DMS153 treated with DMSO at 0.1 percent for 48 hours (cell line): Measurements from ENCODE around the gene HEATR9.
"Not testable (repeated sequence)": the region's sequence is repeated elsewhere in the genome, so short reads cannot be mapped to it uniquely, and the experiment has no call there.

Experiments used
- DNase-seq: peaks from one replicate; lab custom pipeline; 2025; ENCODE audit not compliant: unreplicated experiment; lab: John Stamatoyannopoulos, UW

Gene HEATR9, protein sequence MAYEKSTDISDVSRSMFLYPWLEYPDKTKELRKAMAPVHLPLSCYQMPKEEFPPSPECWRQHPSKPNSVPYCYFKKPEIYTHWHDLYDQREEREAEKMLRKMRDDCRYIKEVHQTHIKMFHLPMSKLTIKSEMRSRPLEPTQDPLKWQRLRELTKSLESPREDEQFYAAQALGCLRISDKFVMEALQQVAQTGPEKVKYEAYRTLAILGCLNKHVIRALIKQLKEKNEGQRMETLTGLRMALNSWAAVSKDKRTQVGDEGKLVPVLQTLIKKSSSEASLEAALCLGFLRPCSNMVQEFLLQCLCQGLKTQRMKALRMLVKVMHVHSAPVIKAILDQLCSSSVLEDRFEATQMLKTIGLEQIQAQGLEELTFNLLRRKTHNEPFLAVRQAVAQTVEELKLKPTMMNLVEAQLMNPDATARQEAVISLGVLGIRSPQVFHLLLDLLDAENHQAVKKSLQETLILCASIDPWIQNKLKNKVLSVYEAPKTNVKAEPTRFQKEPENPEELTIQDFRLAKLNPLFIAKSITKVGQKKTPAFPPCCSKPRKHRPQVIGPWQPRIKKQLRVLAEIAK

DNA sequence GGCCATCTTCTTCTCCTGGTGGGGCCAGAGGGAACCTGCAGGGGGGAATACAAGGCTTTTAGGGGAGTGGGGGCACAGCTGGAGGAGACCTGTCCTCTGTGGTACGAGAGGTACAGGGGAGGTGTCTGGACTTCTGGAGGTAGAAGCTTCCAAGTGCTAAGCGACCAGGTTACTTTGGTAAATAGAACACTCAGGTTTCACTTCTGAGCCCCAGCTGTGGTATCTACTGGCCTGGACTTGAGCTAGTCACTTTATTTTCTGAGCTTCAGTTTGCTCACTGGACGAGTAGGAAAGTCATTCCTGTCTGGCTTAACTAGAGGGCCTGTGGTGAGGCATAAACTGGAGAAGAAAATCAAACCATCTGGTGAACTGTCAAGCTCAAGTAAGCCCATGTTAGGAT is at the start of gene HEATR9:
Gene HEATR9 (minus strand): TSS at position 155 of the 400 bp plus-strand sequence. CDS start 149 bp downstream, at position 6.
- DNase-seq, result no peak

GRCh38 chr17:35917519-35918213 is 49.0 kb upstream of the HEATR9 start:
- no peak for DNase-seq

DNA sequence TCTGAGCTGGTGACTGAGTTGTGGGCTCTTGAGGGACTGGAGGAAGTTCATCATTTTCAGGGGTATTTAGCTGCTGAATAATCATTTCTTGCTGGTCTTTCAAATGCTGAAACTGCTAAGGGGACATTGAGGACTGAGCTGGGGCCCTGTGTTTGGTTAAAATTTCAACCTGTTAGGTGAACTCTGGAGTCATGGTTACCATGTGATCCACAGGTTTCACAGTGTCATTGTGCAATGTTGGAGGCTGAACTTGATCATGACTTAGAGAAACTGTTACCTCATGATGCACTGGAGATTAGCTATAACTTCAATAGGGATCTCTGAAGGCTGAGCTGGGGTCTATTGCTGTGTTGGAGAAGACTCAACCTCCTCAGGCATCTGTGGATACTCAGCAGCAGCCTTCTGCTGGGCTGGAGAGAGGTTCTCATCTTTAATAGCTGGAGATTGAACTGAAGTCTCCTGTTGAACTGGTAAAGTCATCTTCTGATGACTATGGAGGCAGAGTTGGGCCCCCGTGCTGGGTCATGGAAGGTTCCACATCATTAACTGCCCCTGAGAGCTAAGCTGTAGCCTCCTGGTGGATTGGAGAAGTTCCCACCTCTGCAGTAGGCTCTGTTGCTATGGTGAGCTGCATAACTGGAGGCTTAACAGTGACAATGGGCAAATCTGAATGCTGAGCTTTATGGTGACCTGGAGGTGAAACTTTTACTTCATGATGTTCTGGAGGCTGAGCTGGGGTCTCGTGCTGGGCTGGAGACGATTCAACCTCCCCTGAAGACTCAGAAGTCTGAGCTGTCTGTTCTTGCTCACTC is 46.7 kb upstream of the HEATR9 start:
- no peak for DNase-seq

DNA sequence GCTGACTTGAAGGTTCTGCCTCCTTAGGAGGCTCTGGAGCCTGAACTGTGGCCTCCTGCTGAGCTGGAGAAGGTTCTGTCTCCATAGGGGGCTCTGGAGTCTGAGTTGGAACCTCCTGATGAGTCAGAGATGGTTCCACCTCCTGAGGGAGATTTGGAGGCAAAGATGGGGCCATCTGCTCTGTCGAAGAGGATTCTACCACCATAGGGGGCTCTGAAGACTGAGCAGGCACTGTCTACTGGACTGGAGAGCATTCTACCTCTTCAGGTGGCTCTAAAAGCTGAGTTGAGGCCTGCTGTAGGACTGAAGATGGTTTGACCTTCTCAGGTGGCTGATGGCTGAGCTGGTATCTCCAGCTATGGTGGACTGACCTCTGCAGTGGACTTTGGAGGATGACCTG is 45.7 kb upstream of the HEATR9 start:
- DNase-seq, result no peak

DNA sequence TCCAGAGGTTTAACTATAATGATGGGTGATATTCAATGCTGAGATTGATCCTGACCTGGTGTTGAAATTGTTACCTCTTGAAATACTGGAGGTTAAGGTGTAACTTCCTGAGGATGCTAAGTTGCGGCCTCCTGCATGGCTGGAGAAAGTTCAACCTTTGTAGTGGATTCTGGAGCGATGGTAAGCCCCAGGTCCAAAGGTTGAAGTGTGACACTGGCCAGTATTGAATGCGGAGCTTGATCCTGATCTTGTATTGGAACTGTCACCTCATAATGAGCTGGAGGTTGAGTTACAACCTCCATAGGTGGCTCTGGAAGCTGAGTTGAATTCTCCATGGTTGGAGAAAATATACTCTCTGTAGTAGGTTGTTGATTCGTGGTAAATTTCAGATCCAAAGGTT is 44.9 kb upstream of the HEATR9 start:
- no peak for DNase-seq

GRCh38 chr17:35912942-35913341 is 44.3 kb upstream of the HEATR9 start:
- no peak for DNase-seq

DNA sequence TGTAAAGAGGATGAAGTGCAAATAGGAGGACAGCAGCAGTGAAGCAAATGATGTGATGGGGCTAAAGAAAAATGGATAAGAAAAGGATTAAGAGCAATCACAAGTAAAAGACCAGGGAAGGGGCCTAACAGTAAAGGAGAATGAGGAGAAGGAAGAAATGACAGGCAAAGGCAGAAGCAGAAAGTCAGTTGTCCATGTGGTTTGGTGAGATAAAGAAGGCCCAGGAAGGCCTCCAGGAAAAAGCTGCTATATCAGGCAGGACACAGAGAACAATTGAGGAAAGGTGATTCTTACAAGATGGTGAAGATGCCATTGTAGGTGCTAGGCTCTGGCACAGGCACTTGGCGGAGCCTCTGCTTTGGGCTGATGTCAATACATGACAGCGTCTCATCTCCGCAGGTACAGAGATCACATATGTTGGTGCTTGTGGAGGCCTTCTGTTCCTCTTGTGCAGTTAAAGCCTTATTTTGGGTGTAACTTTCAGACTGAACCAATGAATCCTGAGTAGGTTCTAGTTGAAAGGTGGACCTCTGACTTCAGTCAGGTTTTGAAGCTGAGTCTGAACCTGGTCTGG is 43.7 kb upstream of the HEATR9 start:
- no peak for DNase-seq

DNA sequence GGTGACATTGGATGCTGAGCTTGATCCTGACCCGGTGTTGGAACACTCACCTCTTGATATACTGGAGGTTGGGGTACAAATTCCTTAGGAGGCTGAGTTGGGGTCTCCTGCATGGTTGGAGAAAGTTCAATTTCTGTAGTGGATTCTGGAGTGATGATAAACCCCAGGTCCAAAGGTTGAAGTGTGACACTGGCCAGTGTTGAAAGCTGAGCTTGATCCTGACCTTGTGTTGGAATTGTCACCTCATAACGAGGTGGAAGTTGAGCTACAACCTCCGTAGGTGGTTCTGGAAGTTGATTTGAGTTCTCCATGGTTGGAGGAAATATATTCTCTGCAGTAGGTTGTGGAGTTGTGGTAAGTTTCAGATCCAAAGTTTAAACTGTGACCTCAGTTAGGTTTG is 40.7 kb upstream of the HEATR9 start:
- no peak for DNase-seq

- DNase-seq, result no peak
These were observed 39.0 kb upstream of the HEATR9 start for GRCh38 chr17:35907691-35908090.

DNA sequence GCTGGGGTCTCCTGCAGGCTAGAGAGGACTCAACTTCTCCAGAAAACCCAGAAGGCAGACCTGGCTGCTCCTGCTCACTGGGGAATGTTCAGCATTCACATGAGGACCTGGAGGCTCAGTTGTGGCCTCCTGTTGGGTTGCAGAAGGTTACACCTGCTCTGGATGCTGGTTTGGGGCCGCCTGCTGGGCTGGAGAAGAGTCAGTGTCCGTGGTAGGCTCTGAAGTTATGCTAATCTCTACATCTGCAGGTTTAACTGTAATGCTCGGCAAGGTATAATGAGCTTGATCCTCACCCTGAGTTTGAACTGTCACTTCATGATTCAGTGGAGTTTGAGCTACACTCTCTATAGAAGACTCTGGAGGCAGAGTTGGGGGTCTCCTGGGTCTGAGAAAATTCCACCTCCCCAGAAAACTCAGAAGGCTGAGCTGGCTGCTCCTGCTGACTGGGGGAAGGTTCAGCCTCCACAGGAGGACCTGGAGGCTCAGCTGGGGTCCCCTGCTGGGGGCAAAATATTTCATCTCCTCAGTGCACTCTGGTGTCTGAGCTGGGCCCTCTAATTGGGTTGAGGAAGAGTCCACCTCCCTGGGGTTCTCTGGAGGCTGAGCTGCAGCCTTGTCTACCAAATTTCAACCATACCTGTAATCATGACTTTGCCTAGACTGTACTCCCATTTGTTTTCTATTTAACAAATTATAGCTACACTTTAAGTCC is 38.4 kb upstream of the HEATR9 start:
- DNase-seq, result no peak

DNA sequence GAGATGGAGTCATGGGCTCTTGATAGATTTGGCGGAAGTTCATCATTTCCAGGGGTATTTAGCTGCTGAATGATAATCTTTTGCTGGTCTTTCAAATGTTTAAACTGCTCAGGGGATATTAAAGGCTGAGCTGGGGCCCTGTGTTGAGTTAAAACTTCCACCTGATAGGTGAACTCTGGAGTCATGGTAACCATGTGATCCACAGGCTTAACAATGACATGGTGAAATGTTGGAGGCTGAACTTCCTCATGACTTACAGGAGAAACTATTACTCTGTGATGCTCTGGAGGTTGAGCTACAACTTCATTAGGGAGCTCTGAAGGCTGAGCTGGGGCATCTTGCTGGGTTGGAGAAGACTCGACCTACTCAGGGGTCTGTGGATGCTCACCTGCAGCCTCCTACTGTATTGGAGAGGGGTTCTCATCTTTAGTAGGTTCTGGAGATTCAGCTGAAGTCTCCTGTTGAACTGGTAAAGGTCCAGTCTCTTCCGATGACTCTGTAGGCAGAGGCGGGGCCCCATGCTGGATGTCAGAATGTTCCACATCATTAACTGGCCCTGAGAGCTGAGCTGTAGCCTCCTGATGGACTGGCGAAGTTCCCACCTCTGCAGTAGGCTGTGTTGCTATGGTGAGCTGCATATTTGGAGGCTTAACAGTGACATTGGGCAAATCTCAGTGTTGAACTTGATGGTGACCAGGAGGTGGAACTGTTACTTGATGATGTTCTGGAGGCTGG is 37.7 kb upstream of the HEATR9 start:
- DNase-seq, result no peak

GRCh38 chr17:35903451-35903850 is 34.8 kb upstream of the HEATR9 start:
- DNase-seq, result no peak

DNA sequence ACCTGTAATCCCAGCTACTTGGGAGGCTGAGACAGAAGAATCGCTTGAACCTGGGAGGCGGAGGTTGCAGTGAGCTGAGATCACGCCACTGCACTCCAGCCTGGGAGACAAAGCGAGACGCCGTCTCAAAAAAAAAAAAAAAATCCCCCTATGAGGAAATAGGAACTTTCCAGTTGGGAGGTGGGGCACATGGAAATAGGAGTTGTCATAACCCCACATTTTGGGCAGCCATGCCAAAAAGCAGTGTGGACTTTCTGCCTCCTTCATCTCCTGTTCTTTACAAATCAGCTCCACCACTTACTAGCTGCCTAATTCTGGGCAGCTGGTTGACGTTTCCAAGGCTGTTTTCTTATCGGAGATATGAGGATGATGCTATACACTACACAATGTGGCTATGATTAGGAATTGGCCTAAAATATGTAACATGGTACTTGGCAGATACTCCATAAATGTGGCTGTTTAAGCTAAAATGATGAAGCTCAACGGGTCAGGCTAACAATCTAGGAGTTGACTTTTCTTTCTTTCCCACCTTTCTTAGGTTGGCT is 33.0 kb upstream of the HEATR9 start:
- DNase-seq, result no peak

DNA sequence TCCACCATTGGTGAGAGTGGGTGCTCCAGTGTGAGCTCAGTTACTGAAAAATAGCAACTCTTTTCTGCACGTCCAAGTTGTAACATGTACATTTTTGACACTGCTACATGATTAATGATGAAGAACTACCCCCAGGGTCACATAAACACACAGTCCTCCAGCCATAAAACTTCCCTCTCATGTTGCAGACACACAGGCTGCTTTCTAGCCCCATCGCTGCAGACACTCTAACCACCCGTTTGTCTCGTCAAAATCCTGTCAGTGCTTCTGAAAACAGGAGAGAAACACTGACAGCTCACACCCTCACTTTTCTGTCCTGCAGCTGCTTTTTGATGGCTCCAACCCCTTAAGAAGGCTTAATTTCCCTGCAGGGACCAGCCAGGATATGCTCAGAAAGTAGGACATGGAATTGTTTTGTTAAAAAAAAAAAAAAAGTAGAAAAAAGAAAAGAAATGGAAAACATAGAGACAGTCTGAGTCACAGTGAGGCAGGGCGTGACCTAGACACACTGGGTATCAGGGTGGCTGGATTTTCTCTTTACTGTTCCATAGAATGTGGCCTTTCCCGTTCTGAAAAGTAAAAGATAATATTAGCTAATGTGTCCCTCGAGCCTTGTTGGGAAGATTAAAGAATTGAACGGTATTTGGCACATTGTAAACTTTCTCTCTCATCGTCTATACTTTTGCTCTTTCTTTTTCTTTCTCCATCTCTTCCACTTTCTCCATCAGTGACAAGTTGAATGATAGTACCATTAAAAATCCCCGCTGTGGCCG is 32.2 kb upstream of the HEATR9 start:
- DNase-seq, result no peak

DNA sequence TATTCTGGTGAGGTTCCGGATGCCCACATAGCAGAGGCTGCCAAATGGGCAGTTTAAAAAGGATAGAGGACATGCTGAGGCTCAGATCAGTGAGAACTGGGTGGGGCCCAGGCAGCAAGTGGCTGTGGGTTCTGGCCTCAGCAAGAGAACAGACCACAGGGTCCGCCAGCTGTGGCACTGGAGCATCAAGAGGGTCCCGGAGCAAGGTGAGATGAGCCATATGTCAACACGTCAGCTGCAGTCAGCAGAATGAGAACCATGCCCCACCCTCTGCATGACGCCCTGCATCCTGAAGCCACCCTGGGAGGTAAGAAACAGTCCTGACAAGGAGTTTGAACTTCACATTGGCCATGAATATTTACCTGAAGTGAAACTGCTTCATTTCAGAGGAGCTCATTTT is 31.6 kb upstream of the HEATR9 start:
- no peak for DNase-seq

DNA sequence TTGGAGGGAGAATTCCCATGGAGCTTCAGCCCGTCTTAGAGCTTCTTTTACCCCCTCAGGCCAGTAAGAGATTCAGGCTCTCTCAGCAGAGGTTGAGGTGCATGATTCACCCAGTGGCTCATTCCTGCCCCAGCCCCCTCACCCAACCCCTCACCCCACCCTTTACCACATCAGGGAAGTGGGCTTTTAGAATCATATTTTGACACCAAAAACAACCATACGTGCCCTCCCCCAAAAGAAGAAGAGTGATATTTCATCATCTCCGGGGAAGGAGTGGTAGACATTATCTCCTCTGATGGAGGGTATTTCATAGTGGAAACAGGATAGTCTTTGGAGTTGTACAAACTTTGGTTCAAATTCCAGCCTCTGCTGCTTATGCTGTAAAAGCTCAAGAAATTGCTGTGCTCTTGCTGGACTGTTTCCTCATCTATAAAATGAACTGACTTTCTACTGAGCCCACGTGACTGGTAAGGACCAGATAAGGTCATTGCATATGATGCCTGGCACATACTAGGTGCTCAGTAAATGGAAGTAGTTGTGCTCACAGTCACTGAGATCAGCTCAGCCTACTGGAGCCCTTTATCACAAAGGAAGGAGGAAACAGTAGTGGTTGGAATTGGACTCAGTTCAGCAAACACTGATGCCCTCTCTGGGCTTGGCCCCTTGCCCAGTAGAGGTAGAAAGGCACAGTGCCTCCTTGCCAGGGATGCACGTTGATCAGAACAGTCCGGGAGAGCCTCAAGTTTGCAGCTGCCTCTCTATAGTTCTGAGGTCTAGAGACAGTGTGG is 29.8 kb upstream of the HEATR9 start:
- DNase-seq, result peak; percentile 6

DNA sequence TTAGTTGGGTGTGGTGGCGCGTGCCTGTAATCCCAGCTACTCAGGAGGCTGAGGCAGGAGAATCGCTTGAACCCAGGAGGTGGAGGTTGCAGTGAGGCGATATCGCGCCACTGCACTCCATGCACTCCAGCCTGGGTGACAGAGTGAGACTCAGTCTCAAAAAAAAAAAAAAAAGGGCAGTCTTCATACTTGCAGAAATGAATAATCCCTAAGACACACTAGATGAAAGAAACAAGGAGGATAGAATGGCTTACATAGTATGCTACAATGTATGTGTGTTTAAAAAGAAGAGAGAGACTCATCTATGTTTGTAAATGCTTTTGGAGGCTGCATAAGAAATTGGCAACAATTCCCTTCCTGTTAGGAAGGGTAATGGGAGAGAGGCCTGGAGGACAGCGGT is 29.1 kb upstream of the HEATR9 start:
- not testable (repeated sequence) for DNase-seq
